ENCODE data around the gene ZNF668.

The ZNF668 gene

GRCh38 chr16:31043898-31044481 is 30.1 kb downstream of the ZNF668 start:
- Histone ChIP-seq H4K20me1 (ENCODE audit: insufficient read depth, low read length) (no peaks in the 10 kb centered on the region), H3K9me3 (replicated peaks; ENCODE audit: insufficient read depth, low read length) (no peaks in the 10 kb centered on the region), H3K27me3 (replicated peaks; ENCODE audit: insufficient read depth, low read length) (no peaks in the 10 kb centered on the region), H3K9ac (ENCODE audit: low read length) (no peak overlapping the region), H3K9me2 (replicated peaks; ENCODE audit: insufficient read depth, low read length) (no peaks in the 10 kb centered on the region), H3K36me3 (replicated peaks; ENCODE audit: insufficient read depth, low read length) (no peaks in the 10 kb centered on the region), H3K4me2 (ENCODE audit: low read depth, low read length) (no peak overlapping the region), H3K27ac (ENCODE audit: low read length) (no peak overlapping the region), H3F3A (ENCODE audit: insufficient read depth, low read length) (no peaks in the 10 kb centered on the region), H3K4me1 (ENCODE audit: low read length) (no peaks in the 10 kb centered on the region), H3K79me2 (ENCODE audit: low read length) (no peaks in the 10 kb centered on the region), H3K4me3 (ENCODE audit: low read length) (no peak overlapping the region), H2AFZ (ENCODE audit: low read length) (no peak overlapping the region)
- TF ChIP-seq EZH2 (optimal IDR thresholded peaks at IDR 0.05; ENCODE audit: low read depth, low read length) (no peak), EZH2phosphoT487 (IDR thresholded peaks at IDR 0.05; ENCODE audit: low read length) (no peak), CTCF (IDR thresholded peaks at IDR 0.05; ENCODE audit: low read length) (no peak)
- DNase-seq = no peak

- TF ChIP-seq EZH2 (optimal IDR thresholded peaks at IDR 0.05; ENCODE audit: low read depth, low read length) (no peak), EZH2phosphoT487 (IDR thresholded peaks at IDR 0.05; ENCODE audit: low read length) (no peak), CTCF (IDR thresholded peaks at IDR 0.05; ENCODE audit: low read length) (no peak)
- Histone ChIP-seq H3K36me3 (replicated peaks; ENCODE audit: insufficient read depth, low read length) (no peaks in the 10 kb centered on the region), H3K9me2 (replicated peaks; ENCODE audit: insufficient read depth, low read length) (no peaks in the 10 kb centered on the region), H3K9me3 (replicated peaks; ENCODE audit: insufficient read depth, low read length) (no peaks in the 10 kb centered on the region), H3F3A (ENCODE audit: insufficient read depth, low read length) (no peaks in the 10 kb centered on the region), H3K27me3 (replicated peaks; ENCODE audit: insufficient read depth, low read length) (no peaks in the 10 kb centered on the region), H3K4me3 (ENCODE audit: low read length) (no peak overlapping the region), H3K27ac (ENCODE audit: low read length) (no peak overlapping the region), H2AFZ (ENCODE audit: low read length) (no peak overlapping the region), H4K20me1 (ENCODE audit: insufficient read depth, low read length) (no peaks in the 10 kb centered on the region), H3K9ac (ENCODE audit: low read length) (no peak overlapping the region), H3K79me2 (ENCODE audit: low read length) (no peaks in the 10 kb centered on the region), H3K4me2 (ENCODE audit: low read depth, low read length) (no peak overlapping the region), H3K4me1 (ENCODE audit: low read length) (no peaks in the 10 kb centered on the region)
- DNase-seq = no peak
These were observed 30.7 kb downstream of the ZNF668 start for GRCh38 chr16:31043352-31043751.

GRCh38 chr16:31042866-31043265 is 31.2 kb downstream of the ZNF668 start:
- H3K79me2 ChIP-seq (ENCODE audit: low read length) = no peaks in the 10 kb centered on the region
- H3K27ac ChIP-seq (ENCODE audit: low read length) = no peak overlapping the region
- H2AFZ ChIP-seq (ENCODE audit: low read length) = no peak overlapping the region
- H3K9me2 ChIP-seq (replicated peaks; ENCODE audit: insufficient read depth, low read length) = no peaks in the 10 kb centered on the region
- H3K36me3 ChIP-seq (replicated peaks; ENCODE audit: insufficient read depth, low read length) = no peaks in the 10 kb centered on the region
- H3F3A ChIP-seq (ENCODE audit: insufficient read depth, low read length) = no peaks in the 10 kb centered on the region
- H3K4me3 ChIP-seq (ENCODE audit: low read length) = no peak overlapping the region
- no peaks in the 10 kb centered on the region for H3K4me1 ChIP-seq (ENCODE audit: low read length)
- H3K9me3 ChIP-seq (replicated peaks; ENCODE audit: insufficient read depth, low read length) = no peaks in the 10 kb centered on the region
- DNase-seq = no peak
- H3K9ac ChIP-seq (ENCODE audit: low read length) = no peak overlapping the region
- no peaks in the 10 kb centered on the region for H3K27me3 ChIP-seq (replicated peaks; ENCODE audit: insufficient read depth, low read length)
- H3K4me2 ChIP-seq (ENCODE audit: low read depth, low read length) = no peak overlapping the region
- TF ChIP-seq CTCF (IDR thresholded peaks at IDR 0.05; ENCODE audit: low read length) = no peak
- TF ChIP-seq EZH2 (optimal IDR thresholded peaks at IDR 0.05; ENCODE audit: low read depth, low read length) = no peak
- TF ChIP-seq EZH2phosphoT487 (IDR thresholded peaks at IDR 0.05; ENCODE audit: low read length) = no peak
- H4K20me1 ChIP-seq (ENCODE audit: insufficient read depth, low read length) = no peaks in the 10 kb centered on the region
